Glomerular endothelial cell (primary cell): ENCODE data around the gene PITPNM1. TPM values are rescaled to one million over a fixed set of nuclear protein-coding genes. Genes with fewer than 3 reads are reported as not detected.
A peak's percentile ranks its signal among the peaks of the same experiment; 100 is the strongest.
"Not testable (repeated sequence)": the region's sequence is repeated elsewhere in the genome, so short reads cannot be mapped to it uniquely, and the experiment has no call there.

ENCODE experiments used
- DNase-seq: peaks from one replicate; pipeline ENCODE4 v3.0.0-alpha.2; 2011; ENCODE audit warnings: low read depth, low spot score; ENCODE audit errors: extremely low read depth
- total RNA-seq: library from RNA; depleted of rRNA; stranded (reverse); fragments of >200 nt; gene quantifications from 2 replicates; pipeline ENCODE4 v1.2.3, GENCODE V29; 2015

Gene PITPNM1
- total RNA-seq, 1 donor from 2014 or later, result 18.7 TPM

DNA sequence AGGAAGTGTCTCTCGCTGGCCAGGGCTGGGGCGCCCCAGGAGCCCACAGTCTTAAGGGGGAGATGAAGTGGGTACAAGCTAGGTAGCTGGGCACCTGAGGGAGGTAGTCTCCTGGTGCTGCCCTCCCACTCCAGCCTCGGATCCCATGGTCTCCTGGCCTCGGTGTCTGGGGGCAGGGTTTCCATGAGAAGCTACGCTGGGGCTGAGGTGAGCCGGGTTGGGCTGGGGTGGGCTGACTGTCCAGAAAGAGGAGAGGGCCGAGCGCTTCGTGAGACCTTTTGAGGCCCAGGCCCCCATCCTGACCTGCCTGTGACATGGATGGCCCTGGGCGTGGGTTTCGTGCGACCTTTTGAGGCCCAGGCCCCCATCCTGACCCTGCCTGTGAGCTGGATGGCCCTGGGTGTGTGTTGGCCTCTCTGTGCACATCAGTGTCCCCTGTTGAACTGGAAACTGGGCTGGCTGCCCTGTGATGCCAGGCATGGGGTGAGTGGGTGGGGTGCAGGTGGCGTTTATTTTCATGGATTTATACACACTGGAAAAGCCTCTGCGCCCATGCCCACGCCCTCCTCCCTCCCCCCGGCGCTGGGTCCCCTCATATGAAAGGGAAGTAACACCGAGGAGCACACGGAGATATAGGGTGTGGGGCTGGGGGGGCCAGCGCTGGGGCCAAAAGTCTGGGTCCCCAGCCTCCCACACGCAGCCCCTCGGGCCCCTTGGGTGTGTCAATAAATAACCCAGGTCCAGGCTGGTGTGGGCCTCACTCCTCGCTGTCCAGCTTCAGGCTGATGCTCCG, 13.7 kb downstream of the PITPNM1 start:
- DNase-seq, result no peak

DNA sequence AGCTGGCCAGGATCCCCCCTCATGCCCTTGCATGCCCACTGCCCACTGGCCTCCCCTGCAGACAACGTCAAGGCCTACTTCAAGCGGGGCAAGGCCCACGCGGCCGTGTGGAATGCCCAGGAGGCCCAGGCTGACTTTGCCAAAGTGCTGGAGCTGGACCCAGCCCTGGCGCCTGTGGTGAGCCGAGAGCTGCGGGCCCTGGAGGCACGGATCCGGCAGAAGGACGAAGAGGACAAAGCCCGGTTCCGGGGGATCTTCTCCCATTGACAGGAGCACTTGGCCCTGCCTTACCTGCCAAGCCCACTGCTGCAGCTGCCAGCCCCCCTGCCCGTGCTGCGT, 14.5 kb downstream of the PITPNM1 start:
- no peak for DNase-seq

DNA sequence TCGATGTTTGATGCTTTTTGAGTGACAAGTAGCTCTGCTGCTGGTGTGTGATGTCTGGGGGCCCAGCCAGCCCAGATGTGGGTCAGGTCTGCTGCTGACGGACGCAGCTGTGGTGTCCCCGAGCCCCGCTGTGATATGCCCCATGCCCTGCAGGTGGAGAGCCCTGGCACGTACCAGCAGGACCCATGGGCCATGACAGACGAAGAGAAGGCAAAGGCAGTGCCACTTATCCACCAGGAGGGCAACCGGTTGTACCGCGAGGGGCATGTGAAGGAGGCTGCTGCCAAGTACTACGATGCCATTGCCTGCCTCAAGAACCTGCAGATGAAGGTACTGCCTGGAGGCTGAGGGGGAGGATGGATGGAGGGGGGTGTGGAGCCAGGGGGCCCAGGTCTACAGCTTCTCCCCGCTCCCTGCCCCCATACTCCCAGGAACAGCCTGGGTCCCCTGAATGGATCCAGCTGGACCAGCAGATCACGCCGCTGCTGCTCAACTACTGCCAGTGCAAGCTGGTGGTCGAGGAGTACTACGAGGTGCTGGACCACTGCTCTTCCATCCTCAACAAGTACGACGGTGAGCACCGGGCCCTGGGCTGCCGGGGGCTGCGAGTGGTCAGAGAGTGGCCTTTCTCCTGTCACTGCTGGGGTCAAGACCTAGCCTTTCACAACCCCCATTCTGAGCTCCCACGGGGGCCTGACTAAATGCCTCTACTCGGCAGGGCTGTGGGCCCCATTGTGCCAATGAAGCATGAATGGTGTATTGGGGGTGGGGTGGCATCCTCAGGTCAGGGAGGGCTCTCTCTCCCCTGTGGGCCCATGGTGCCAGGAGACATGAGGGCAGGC, 15.1 kb downstream of the PITPNM1 start:
- DNase-seq, result no peak

DNA sequence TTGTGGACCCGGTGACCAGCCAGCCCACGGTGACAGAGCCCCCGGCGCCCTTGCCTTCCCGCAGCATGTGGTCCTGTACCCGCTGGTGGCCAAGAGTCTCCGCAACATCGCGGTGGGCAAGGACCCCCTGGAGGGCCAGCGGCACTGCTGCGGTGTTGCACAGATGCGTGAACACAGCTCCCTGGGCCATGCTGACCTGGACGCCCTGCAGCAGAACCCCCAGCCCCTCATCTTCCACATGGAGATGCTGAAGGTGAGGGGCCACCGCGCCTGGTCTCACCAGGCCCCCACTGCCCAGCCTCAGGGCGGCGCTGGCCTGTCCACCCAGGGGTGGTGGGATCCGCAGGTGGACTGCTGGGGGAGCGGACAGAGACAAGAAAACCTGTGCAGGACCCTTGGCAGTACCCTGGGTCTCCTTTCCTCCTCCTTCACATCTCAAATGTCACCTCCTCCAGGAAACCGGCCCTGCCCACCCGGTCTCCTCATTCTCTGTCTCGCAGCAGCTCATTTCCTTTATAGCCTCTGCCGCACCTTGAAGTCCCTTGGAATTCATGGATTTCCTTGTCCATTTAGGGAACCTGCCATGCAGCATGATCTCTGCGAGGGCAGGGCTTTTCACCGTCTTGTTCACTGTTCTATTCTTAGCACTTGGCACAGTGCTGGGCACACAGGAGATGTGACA, 15.8 kb downstream of the PITPNM1 start:
- no peak for DNase-seq

DNA sequence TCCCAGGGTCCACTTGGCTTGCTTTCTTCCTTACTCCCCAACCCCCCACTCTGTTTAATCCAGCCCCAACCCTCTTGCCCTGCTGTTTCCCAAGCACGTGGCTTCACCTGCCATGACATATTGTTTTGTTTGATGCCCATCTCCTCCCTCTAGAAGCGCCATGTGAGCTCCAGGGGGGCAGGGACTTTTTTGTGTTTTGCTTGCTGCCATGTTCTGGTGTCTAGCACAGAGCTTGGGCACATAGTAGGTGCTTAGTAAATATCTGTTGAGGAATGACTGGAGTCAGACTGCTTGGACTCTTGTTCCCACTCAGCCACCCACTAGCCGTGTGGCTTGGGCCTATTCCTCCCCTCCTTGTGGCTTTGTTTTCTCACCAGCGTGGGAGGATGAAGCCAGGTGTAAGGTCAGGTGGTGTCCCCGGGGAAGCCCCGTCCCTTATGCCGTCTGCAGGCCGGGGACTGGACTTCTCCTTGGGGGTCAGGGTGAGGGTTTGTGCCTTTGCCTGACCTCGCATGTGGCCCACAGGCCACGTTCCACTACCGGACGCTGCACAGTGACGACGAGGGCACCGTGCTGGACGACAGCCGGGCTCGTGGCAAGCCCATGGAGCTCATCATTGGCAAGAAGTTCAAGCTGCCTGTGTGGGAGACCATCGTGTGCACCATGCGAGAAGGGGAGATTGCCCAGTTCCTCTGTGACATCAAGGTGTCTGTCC, 18.5 kb downstream of the PITPNM1 start:
- no peak for DNase-seq

DNA sequence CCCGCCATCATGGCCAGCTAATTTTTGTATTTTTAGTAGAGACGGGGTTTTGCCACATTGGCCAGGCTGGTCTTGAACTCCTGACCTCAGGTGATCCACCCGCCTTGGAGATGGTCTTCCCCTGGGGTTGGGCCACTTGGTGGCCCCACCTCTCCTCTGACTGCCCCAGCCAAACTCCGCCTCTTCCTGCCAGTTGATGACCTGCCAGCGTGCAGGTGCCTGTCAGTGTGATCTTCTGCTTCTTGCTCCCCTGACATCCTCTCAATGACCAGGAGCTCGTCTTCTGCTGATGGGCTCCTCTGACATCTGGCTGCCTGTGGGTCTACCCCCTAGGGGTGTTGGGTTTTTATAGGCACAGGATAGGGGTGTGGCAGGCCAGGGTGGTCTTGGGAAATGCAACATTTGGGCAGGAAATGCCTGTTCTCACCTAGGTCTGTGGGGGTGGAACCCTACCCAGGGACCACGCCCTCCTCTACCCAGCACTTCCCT, 19.2 kb downstream of the PITPNM1 start:
- not testable (repeated sequence) for DNase-seq

DNA sequence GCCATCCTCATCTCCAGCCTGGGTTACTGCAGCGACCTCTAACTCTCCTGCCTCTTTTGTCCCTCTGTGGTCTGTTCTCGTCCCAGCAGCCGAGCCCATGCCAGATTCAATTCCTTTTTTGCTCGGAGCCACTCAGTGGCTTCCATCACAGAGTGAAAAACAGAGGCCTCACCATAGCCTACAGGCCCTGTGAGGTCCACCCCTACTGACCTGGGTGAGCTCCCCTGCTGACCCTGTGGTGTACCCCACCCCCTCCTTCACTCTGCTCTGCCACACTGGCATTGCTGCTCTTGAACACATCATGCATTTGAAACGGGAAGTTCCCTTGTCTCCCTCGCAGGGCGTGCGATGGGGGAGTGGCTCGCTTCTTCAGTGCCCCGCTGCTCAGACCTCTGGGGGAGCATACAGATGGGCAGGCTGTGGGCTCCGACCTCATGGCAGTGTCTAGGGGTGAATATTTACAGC, 20.3 kb downstream of the PITPNM1 start:
- DNase-seq, result no peak

DNA sequence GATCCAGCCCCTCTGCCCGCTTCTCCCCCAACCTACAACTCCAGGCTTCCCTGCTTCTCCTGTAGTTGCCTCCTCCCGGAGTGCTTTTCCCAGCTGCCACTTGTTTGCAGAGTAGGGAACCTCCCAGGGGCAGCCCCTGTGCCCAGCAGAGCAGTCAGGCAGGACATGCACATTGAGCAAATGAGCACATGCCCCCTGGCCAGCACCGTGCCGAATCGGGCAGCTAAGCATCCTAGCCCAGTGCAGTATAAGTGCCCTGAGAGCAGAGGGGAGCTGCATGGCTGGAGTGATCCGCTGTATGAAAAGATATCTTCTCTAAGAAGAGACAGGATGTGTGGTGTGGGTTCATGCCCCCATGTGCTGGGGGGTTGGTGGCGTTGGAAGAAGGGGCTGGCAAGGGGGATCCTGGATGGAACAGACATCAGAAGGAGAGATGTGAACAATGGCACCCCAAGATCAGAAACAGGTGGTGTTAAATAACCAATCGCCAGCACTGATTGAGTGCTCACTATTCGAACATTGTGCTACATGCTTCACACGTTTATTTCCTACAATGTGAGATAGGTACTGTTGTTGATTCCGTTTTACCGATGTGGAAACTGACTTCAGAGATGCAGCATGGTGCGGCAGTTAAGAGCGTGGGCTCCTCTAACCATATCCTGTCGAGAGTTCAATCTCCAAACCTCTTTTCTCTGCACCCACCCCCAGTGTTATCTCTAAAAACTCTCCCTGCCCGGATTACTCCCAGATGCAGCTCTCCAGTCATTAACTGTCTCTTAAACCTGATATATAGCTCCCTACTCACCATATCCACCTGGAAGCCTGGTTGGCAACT, 21.1 kb downstream of the PITPNM1 start:
- no peak for DNase-seq

DNA sequence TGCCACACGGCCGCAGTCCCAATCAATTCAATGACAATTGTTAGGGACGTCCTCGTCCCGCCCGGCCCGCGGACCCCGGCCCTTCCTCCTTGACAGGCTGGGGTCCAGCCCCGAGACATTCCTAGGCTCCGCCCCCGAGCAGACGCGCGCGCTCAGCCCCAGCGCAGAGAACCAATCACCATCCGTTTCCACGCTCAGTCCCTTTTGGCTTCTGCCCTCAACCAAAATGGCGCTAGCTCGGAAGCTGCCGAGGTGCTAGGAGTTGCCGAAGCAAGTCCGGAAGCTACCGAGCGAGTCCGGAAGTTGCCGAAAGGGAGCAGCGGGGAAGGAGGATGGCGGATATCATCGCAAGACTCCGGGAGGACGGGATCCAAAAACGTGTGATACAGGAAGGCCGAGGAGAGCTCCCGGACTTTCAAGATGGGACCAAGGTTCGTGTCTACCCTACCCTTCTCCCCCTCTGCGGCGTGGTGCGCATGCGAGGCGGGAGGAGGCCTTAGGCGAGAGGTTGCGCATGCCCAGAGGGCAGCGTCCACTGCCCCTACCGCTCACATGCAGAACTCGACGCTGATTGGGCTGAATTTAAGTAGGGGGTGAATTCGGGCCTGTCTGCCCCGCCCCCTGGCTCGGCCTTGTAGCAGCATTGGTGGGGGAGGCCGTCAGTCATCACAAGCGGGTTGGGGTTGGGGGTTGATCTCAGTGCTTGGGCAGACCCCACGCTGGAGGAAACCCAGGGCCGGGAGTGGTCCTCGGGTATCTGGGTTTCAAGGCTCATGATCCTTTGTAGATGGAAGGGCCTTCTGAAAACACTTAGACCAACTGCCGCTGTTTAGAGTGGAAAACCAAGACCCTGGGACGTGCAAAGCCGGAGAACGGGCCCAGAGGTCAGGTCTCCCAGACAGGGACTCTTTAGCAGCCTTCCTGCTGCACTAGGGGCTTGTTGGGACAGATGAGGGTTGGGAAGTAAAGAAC, 22.1 kb downstream of the PITPNM1 start, which contains the start of gene AIP:
TSS of gene AIP (plus strand) at position 200 of the 972 bp plus-strand sequence. CDS start at position 333, 133 bp downstream.
- peak; percentile 92 for DNase-seq

DNA sequence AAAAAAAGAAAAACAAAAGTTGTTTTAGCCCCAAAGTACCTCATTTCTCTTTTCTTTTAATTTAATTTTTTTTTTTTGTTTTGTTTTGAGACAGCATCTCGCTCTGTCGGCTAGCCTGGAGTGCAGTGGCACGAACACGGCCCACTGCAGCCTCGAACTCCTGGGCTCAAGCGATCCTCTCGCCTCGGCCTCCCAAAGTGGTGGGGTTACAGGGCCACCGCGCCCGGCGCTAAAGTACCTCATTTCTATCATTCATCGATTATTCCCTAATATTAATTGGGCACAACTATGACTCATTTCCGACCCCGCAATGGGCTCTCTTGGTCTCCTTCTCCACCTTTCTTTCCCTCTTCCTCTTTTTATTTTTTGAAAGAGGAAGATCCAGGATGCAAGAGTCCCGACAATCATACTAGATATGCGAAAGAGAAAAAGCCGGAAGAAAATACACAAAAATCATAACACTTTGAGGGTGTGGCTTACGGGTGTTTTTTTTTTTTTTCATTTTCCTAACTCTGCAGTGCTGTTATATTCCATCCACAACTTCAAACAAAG, 22.8 kb downstream of the PITPNM1 start:
- no peak for DNase-seq

DNA sequence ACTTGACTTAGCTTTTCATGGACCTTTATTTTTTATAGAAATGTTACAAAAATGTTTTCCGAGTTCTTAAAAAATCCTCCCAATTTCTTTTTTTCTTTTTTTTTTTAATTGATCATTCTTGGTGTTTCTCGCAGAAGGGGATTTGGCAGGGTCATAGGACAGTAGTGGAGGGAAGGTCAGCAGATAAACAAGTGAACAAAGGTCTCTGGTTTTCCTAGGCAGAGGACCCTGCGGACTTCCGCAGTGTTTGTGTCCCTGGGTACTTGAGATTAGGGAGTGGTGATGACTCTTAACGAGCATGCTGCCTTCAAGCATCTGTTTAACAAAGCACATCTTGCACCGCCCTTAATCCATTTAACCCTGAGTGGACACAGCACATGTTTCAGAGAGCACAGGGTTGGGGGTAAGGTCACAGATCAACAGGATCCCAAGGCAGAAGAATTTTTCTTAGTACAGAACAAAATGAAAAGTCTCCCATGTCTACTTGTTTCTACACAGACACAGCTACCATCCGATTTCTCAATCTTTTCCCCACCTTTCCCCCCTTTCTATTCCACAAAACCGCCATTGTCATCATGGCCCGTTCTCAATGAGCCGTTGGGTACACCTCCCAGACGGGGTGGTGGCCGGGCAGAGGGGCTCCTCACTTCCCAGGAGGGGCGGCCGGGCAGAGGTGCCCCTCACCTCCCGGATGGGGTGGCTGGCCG, 27.7 kb downstream of the PITPNM1 start:
- not testable (repeated sequence) for DNase-seq

DNA sequence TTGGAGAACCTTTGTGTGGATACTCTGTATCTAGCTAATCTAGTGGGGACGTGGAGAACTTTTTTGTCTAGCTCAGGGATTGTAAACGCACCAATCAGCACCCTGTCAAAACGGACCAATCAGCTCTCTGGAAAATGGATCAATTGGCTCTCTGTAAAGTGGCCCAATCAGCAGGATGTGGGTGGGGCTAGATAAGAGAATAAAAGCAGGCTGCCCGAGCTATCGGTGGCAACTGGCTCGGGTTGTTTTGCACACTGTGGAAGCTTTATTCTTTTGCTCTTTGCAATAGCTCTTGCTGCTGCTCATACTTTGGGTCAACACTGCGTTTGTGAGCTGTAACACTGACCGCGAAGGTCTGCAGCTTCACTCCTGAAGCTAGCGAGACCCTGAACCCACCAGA, 28.5 kb downstream of the PITPNM1 start:
- not testable (repeated sequence) for DNase-seq

DNA sequence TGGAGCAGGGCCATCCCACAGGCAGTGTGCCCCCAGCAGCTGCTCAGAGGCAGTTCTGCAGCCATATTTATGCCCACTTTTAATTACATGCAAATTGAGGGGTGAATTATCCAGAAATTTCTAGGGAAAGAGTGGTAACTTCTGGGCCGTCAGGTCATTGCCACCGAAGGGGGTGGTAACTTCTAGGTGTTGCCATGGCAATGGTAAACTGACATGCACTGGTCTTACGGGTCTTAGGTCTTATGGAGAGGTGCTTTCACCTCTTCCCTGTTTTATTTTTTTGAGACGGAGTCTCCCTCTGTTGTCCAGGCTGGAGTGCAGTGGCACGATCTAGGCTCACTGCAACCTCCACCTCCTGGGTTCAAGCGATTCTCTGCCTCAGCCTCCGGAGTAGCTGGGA, 32.3 kb downstream of the PITPNM1 start:
- DNase-seq, result no peak

DNA sequence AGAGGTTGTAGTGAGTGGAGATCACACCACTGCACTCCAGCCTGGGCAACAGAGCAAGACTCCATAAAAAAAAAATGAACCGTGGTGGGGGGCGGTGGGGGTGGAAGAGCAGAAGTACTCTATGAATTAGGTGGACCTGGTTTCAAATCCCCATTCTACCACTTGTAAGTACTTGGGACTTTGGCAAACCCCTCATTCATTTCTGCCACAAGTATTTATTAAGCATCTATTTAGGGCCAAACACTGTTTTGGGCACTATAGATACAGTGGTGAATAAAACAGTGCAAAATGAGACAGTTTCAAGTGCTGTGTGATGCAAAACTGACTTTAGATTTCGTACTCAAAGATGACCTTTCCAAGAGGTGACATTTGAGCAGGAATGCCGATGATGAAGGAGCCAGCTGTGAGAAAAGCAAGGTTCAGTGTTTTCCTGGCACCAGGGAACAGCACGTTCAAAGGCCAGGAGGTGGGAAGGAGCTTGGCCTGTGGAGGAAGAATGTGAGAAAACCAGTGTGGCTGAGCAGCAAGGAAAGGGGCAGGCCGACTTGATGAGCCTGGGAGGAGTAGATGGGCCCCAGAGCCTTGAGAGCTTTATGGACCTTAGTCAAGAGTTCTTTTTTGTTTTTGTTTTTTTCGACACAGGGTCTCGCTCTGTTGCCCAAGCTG, 34.7 kb downstream of the PITPNM1 start:
- DNase-seq, result no peak

DNA sequence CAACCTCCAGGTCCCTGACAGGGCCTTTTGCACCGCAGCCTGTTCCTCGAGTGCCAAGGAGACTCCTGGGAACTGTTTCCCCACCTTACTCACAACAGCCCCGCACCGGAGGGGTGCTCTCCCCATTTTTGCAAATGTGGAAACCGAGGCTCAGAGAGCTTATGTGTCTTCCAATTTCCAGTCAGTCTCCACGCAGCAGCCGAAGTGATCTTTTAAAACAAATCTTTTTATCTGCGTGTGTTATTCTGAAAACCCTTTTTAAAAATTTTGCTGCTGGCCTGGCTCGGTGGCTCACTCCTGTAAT, 35.7 kb downstream of the PITPNM1 start:
- DNase-seq, result no peak

DNA sequence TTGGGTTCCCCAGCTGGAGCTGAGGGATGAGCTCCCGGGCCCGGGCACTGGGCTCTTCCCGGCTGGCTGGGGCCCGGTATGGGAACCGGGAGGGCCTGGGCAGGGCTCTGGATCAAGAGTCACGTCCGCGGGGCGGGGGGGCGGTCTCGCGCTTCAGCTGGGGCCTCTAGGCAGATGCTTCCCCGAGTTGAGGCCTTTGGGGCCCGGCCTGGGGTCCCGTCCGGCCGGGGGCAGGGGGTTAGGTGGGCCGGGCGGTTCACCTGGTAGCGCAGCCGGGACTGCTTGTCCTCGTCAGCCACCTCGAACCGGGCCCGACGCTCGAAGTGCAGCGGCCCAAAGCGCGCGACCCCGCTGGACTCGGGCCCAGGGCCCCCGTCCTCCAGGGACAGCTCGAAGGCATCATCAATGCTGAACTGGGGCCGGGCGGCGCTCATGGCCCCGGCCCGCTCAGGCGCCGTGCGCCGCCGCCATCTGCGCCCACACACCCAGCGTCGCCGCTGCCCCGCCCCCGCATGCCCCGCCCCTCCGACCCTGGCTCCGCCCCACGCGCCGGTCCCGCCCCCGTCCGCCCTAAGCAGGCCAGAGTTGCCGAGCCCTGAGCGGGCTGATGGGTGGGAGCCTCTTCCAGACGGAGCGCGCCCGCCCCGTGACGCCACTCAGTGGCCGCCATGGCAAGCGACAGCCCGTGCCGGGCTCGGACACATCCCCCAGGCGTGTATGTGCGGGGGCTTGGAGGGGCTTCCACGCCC, 36.2 kb downstream of the PITPNM1 start, which contains the start of gene TMEM134:
TSS of gene TMEM134 (minus strand) at position 493 of the 749 bp plus-strand sequence. CDS start at position 434, 59 bp downstream.
- DNase-seq, result peak; percentile 14
